ENCODE data around the gene HOMER2.
A peak's percentile ranks its signal among the peaks of the same experiment; 100 is the strongest.
"Not testable (repeated sequence)": the region's sequence is repeated elsewhere in the genome, so short reads cannot be mapped to it uniquely, and the experiment has no call there.

The HOMER2 gene

DNA sequence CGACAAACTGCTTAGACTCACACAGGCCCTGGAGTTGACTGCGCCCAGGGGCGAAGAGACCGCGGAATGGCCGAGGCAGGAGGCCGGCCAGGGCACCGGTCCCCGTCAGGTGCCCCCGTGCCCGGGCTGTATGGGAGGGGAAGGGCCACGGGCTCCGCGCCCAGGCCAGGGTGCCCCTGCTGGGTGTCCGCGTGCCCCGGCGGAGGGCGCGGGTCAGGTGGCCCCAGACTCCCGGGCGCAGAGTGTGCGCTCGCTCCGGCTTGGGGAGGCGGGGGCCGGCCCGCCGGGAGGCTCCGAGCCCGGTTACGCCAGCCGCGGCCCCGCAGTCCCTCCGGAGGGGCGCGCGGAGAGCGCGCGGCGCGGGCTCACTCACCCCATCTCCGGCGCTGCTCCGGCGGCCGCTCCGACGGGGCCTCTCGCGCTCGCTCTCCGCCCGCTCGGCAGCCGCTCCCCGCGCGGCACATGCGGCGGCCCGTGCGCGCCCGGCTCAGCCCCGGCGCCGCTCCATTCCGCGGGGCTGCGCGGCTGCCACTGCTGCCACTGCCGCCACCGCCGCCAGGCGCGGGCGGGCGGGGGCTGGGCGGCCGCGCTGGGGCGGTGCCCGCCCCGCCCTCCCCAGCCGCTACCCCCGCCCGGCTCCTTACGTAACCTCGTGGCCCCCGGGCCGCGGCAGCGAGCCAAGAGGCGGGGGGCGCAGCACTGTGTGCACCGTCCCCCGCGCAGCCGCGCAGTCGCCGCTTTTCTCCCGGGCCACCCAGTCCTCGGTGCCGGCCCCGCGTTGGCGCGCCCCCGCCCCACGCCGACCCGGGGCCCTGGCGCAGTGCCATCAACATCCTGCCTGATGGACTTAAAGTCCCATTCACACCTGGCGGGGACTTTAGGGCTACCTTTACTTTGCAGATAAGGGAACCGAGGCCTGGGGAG lies at the start of gene HOMER2:
HOMER2 (minus strand) TSS at position 563 of the 924 bp plus-strand sequence; CDS start at position 378, 185 bp downstream.
- no peak for DNase-seq (ENCODE audit: low read depth, low spot score)

GRCh38 chr15:83000672-83001031 lies 48.1 kb upstream of the HOMER2 start:
- not testable (repeated sequence) for DNase-seq (ENCODE audit: low read depth, low spot score)

- no peak for DNase-seq (ENCODE audit: low read depth, low spot score)
Observed at GRCh38 chr15:82999905-83000671, 47.6 kb upstream of the HOMER2 start.

- no peak for DNase-seq (ENCODE audit: low read depth, low spot score)
Observed at GRCh38 chr15:82999426-82999825, 46.9 kb upstream of the HOMER2 start.

- DNase-seq (ENCODE audit: low read depth, low spot score) = no peak
Observed at GRCh38 chr15:82995938-82996337, 43.4 kb upstream of the HOMER2 start.

DNA sequence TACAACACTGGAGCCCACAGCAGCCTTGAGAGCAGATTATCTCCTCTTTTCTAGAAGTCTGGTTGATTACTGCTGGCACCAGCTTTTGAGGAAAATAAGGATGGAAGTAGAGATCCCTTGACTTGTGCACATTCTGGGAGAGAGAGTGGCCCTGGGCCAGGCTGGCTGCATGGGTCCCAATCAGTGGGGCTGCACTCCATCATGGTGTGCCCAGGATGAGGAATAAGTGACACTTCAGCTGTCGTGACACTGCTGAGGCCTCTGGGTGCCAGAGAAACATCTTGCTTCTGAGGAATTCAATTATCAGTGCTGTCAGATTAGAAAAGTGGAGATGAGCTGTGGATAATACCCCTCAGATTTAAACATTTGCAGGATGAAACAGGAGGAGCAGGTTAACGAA lies 42.6 kb upstream of the HOMER2 start:
- no peak for DNase-seq (ENCODE audit: low read depth, low spot score)

DNA sequence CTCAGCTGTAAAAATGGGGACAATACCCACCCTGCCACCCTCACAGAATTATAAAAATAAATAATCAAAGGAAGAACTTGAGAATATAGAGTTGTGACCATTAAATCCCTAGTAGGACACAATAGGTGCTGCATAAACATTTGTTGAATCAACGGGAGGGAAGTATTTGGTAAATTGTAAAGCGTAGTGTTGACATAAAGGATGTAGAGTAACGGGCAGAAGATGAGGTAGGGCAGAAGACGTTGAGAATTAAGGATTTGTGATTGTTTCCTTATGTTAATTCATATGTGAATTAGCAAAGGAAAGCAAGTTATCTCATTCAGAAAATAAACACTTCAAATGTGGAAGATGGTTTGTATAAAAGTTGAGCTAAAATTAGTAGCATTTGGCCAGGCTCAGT lies 40.6 kb upstream of the HOMER2 start:
- no peak for DNase-seq (ENCODE audit: low read depth, low spot score)

DNA sequence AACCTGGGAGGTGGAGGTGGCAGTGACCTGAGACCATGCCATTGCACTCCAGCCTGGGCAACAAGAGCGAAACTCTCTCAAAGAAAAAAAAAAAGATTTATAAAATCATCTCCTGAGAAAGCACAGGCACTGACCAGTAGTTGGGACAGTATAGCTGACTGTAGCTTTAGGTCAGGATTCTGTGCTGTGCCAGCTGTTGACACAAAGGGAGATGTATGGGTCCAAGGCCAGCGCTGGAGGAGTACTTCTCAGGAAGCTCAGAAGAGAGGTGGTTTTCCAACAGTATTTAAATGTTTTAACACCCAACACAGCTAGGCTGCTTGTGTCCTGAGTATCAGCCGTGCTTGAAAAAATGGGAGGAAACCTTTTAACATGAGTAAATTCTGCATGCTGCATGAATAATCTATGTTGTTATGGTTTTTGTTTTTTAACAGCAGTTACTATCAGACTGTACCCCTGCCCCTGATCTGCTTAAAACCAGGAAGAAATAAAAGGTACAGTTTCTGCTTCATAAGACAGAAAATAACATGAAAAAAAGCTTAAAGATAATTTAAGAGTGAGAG lies 40.0 kb upstream of the HOMER2 start:
- DNase-seq (ENCODE audit: low read depth, low spot score) = no peak

DNA sequence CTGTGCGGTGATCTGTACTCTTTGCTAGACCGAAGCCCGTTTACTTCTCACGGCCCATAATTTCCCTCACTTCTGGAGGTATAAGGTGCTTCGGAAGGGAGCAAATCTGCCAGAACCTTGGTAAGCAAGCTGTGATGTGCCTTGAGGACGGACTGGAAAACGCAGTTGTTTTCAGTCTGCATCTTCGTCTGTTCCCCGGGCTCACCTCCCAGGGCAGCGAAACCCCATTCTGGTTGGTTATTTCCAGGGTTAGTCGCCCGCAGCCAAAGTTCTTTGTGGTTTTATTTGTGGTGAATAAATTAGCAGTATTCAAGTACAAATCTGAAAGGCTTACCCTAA lies 33.9 kb upstream of the HOMER2 start:
- no peak for DNase-seq (ENCODE audit: low read depth, low spot score)

DNA sequence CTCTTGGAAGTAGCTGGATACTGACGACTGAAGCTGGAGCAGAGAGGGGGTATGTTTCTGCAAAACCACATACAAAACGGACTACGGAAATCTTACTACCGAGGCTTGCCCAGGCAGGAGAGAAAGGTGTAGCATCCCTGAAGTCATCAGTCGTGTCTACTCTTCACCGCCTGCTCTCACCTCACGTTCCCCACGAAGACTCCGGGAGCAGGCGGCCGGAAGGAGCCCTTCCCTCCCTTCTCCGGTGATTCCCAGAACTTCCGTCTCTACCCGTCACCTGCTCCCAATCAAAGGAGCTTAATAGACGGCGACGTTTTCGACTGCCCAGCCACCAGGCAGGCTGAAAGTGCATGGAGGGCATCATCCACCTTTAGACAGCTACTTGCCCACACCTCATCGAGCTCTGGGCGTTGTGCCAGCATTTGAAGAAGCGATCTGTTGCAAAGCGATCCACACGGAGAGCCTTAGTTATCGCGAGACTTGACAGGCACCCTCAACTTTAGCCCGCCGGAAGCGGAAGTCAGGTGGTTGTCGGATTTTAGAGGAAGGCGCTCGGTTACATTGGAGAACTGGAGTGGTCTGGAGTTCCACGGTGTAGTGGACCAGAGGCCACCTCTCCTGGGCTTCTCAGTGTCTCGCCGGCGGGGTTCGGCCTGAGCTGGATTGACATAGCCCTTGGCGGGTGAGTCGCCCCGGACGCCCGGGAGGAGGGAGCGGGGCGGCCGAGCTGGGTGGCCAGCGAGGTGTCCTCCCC lies 33.3 kb upstream of the HOMER2 start, which contains the start of gene RAMAC:
RAMAC (plus strand) TSS at position 523 of the 754 bp plus-strand sequence. CDS start 2,809 bp downstream, outside the sequence.
- peak; percentile 79 for DNase-seq (ENCODE audit: low read depth, low spot score)

- no peak for DNase-seq (ENCODE audit: low read depth, low spot score)
Observed at GRCh38 chr15:82980981-82981380, 28.5 kb upstream of the HOMER2 start.

DNA sequence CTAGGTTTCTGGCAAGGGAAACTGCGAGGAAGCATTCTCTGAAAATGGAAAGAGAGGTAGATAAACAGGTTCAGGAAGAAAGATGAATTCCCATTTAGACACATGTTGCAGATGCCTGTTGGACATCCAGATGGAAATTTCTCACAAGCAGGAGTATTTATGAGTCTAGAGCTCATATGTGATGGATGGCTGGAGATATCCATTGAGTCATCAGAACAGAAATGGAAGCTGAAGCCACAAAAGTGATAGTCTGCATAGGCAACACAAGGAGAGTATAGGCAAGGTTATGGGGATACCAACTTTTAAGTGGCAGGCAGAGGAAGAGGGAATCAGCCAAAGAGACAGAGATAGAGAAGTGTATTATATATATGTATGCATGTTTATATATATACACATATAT lies 27.2 kb upstream of the HOMER2 start:
- DNase-seq (ENCODE audit: low read depth, low spot score) = no peak

- DNase-seq (ENCODE audit: low read depth, low spot score) = no peak
Observed at GRCh38 chr15:82978438-82978837, 25.9 kb upstream of the HOMER2 start.

DNA sequence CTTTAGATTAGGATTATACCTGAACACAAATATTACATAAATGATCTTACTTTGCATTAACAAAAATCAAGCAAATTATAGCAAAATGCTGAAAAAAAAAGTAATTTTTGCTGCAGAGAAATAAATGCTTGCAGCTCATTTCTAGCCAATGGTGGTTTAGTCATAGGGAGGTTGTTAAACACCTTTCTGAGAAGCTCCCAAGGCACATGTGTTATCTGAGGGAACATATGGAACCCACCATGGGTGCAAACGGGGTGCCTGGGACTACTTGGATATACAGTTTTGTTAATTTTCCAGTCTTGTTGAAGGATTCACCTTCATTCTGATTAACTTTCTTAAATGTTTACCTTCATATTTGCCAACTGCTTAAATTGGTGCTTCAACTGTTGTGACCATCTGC lies 24.6 kb upstream of the HOMER2 start:
- no peak for DNase-seq (ENCODE audit: low read depth, low spot score)

DNA sequence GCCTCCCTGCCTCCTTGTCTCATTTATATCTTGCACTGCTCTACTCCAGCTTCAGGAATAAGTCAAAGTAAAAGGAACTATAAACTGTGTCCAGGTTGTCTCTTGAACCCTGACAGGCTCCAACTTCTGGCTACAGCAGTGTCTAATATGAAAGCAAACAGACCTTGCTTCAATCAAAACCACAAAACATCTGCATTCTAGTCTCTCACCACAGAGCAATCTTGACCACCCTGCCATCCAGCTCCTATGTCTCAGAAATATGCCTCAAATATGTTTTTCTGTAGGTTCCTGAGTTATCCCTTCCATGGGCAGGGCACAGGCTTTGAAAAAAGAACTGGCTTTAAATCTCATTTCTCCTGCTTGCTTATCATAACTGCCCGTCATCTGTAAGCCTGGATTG lies 20.5 kb upstream of the HOMER2 start:
- DNase-seq (ENCODE audit: low read depth, low spot score) = no peak

DNA sequence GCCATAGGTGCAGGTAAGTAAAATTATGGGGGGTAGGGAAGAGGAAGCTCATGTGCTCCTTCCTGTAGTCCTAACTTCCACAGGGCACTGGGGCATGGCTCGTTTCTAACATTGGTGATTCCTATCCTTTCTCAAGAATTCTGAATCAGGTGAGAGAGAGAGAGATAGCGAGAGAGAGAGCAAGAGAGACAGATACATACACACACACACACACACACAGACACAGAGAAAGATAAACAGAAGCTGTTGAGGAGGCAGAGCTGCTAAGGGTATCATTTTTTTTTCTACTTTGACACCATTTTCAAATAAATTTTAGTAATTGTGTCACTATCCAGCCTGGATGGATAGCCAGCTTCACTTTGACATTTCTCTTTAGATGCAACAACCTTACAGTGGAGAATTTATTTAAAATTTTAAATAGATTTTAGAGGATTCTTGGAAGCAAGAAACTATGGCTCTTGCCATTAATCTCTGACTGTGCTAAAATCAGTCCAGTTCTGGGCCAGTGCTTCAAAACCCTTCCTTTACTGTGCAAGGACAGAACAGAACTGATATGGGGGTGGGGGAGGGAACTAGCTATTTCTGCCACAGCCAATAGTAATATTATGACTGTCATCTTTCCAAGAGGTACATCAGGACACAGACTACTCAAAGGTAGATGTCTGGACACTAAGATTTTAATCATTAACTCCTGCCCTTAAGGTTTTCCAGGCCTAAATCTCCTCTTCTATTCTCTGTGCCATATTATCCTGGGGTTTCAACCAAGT lies 18.9 kb upstream of the HOMER2 start:
- DNase-seq (ENCODE audit: low read depth, low spot score) = no peak

GRCh38 chr15:82970696-82971095 lies 18.2 kb upstream of the HOMER2 start:
- no peak for DNase-seq (ENCODE audit: low read depth, low spot score)

DNA sequence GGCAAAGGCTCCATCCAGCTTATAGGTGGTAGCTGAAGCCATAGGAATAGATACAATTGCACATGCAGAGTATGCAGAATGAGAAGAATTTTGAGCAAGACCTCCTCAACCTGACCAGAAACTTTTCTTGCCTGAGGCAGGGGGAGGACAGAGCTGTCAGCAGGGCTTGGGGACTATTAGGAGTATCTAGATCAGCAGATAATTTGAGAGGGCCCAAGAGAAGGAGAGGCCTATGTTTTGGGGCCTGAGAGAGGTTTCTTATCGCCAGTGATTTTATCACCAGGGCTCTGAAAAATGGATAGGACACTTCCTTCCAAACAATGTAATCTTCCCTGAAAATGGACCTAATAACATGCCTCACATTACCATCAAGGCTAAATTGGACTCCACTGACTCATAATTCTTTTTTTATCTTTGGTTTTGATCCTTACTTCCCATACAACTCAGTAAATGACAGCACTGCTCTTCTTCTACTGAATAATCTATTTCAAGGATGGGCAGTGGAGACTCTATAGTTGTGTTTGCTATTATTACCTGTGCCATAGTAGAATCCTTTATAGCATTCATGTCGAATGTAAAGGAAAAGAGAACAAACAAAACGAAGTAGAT lies 17.7 kb upstream of the HOMER2 start:
- DNase-seq (ENCODE audit: low read depth, low spot score) = no peak

- DNase-seq (ENCODE audit: low read depth, low spot score) = no peak
Observed at GRCh38 chr15:82969353-82969752, 16.8 kb upstream of the HOMER2 start.

DNA sequence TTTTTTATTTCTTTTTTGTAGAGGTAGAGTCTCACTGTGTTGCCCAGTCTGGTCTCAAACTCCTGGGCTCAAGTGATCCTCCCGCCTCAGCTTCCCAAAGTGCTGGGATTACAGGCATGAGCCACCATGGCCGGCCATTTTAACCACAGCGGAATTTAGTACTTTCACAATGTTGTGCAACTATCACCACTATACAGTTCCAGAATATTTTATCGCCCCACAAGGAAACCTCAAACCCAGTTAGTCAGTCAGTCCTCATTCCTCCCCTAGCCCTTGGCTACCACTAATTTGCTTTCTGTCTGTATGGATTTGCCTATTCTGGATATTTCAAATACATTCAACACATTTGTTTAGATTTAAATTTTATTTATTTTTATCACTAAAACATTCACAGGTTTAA lies 15.5 kb upstream of the HOMER2 start:
- no peak for DNase-seq (ENCODE audit: low read depth, low spot score)

- DNase-seq (ENCODE audit: low read depth, low spot score) = no peak
Observed at GRCh38 chr15:82966671-82967071, 14.2 kb upstream of the HOMER2 start.

Measured in activated naive CD8-positive, alpha-beta T cell treated with anti-CD3 and anti-CD28 coated beads, Interleukin-2, amount 50 U/mL, for 16 hours (primary cell).